HG03378 (cell line): Measurements from ENCODE around the gene TENT4B.

Source experiments
- ATAC-seq: cut with Tn5 transposase; IDR thresholded peaks from one replicate; pipeline ENCODE4 v1.9.1; 2021; ENCODE audit warnings: mild to moderate bottlenecking, moderate library complexity; ENCODE audit not compliant: unreplicated experiment

The TENT4B gene

DNA sequence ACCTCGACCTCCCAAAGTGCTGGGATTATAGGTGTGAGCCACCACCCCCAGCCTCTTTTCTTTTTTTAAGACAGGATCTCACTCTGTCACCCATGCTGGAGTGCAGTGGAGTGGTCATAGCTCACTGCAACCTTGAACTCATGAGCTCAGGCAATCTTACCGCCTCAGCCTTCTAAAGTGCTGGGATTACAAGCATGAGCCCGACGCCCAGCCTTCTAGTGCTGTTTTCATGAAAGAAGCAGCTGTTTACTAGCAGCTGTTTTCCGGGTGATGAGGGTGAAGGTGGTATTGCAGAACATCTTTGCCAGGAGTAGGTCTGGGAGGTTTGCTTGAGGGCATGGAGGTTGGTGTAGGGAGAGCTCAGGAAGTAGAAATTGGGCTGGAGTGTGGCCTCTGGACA is 115.2 kb downstream of the TENT4B start:
- ATAC-seq: no peak

GRCh38 chr16:50269061-50269705 is 116.1 kb downstream of the TENT4B start:
- ATAC-seq: no peak

- ATAC-seq: no peak
Measured at GRCh38 chr16:50269769-50270509, 116.8 kb downstream of the TENT4B start.

- ATAC-seq: no peak
Measured at GRCh38 chr16:50270510-50271147, 117.5 kb downstream of the TENT4B start.

GRCh38 chr16:50271148-50272041 is 118.3 kb downstream of the TENT4B start:
- no peak for ATAC-seq

DNA sequence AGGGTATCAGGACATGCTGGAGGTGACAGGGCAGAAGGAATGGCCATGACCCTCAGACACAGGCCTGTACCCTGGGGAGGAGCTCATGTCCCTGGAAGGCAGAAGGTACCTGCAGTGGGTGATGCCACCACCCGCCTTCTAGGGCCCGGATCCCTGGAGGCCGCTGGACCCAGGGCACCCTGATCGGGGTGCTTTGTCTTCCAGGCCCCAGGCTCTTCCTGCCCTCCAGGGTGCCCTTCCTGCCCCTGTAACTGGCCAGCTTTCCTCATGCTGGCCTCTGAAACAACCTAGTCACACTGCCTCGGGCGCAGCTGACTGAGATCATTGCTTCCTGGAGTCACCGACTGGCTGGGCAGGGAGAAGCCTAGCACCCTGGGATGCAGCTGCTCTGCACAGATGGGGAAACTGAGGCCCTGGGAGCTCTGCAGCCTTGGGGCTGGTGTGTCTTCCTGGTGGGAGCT is 119.0 kb downstream of the TENT4B start:
- ATAC-seq: no peak

- no peak for ATAC-seq
Measured at GRCh38 chr16:50272687-50273381, 119.7 kb downstream of the TENT4B start.

DNA sequence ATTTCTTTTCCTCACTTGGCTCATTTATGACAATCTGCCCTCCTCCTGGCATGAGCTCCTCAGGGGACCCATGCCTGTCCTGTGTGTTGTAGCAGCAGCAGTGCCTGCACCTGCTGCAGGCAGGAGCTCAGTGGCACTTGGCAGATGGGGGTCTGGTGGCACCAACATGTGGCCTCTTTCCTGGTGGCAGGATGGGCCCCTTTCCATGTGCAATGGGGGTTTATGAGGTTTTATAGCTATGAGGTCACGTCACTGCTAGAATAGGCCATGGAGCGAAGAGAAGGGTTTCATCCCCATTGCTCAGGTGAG is 120.2 kb downstream of the TENT4B start:
- no peak for ATAC-seq

- peak; percentile 46 for ATAC-seq
Measured at GRCh38 chr16:50273888-50274325, 120.8 kb downstream of the TENT4B start.

GRCh38 chr16:50274326-50275097 is 121.4 kb downstream of the TENT4B start:
- peak; percentile 24 for ATAC-seq

GRCh38 chr16:50275098-50275415 is 122.0 kb downstream of the TENT4B start:
- no peak for ATAC-seq

GRCh38 chr16:50275428-50276325 is 122.6 kb downstream of the TENT4B start:
- no peak for ATAC-seq

GRCh38 chr16:50276326-50276640 is 123.2 kb downstream of the TENT4B start:
- ATAC-seq: no peak

DNA sequence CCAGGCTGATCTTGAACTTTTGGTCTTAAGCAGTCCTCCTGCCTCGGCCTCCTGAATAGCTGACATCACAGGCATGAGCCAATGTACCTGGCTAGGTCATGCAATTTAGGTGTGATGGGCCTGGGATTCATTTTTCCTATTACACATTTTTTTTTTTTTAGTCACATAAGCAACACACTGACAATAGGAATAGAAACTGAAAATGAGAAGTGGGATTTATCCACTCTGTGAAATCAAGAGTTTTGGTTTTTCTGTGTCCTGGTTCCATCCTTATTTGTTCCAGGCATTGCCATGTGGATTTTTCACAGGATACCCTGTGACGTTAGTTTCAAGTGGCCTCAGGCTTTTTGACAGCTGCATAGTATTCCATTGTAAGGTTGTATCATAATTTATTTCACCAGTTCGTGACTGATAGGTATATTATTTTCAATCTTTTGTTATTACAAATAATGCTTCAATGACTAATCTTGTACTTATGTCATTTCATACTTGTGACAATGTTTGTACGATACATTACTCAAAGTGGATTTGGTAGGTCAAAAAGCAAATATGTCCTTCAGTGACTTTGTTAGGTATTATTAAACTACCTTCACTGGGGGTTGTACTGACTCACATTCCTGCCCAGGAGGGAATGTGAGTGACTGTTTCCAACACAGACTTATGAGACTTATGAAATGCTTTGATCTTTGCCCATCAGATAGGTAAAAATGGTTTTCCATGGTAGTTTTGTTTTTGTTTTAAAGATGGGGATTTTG is 123.9 kb downstream of the TENT4B start:
- ATAC-seq: no peak

GRCh38 chr16:50278251-50278650 is 125.1 kb downstream of the TENT4B start:
- ATAC-seq: no peak

DNA sequence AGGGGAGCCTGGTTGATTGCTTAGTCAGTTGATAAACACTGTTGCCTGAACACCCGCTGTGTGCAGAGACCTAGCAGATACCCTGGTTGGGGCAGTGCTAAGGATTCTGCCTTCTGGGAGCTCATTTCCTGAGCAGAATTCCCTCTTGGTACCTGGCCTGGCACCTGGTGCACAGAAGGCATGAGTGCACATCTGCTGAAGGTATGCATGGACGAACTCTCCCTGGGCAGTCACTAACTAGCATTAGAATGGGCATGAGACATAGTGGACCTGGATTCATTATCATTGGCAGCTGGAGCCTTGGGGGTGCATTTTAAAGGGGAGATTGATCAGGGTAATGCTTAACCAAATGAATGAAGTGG is 126.4 kb downstream of the TENT4B start:
- ATAC-seq: no peak

GRCh38 chr16:50280932-50281331 is 127.8 kb downstream of the TENT4B start:
- no peak for ATAC-seq
